GM18511 (cell line): ENCODE results near the gene CAPN10.

Experiments used
- ATAC-seq: cut with Tn5 transposase; IDR thresholded peaks from one replicate; pipeline ENCODE4 v1.9.1; 2021; ENCODE audit warnings: mild to moderate bottlenecking, moderate library complexity; ENCODE audit not compliant: unreplicated experiment

CAPN10 gene

GRCh38 chr2:240636563-240637115 lies 50.1 kb downstream of the CAPN10 start:
- ATAC-seq: no peak

GRCh38 chr2:240637116-240637900 lies 50.8 kb downstream of the CAPN10 start:
- no peak for ATAC-seq

- ATAC-seq: no peak
Measured at GRCh38 chr2:240637901-240638345, 51.4 kb downstream of the CAPN10 start.

GRCh38 chr2:240638512-240639160 lies 52.1 kb downstream of the CAPN10 start:
- no peak for ATAC-seq

- no peak for ATAC-seq
Measured at GRCh38 chr2:240639566-240639965, 53.0 kb downstream of the CAPN10 start.

- no peak for ATAC-seq
Measured at GRCh38 chr2:240640939-240641338, 54.4 kb downstream of the CAPN10 start.

- ATAC-seq: no peak
Measured at GRCh38 chr2:240642061-240642805, 55.7 kb downstream of the CAPN10 start.

GRCh38 chr2:240642806-240643092 lies 56.2 kb downstream of the CAPN10 start:
- no peak for ATAC-seq

- ATAC-seq: no peak
Measured at GRCh38 chr2:240643093-240643810, 56.7 kb downstream of the CAPN10 start.

GRCh38 chr2:240643811-240644150 lies 57.2 kb downstream of the CAPN10 start:
- ATAC-seq: no peak

GRCh38 chr2:240644171-240644651 lies 57.7 kb downstream of the CAPN10 start:
- no peak for ATAC-seq

GRCh38 chr2:240644859-240645301 lies 58.3 kb downstream of the CAPN10 start:
- ATAC-seq: no peak

- no peak for ATAC-seq
Measured at GRCh38 chr2:240645346-240645745, 58.8 kb downstream of the CAPN10 start.

GRCh38 chr2:240645801-240646175 lies 59.3 kb downstream of the CAPN10 start:
- no peak for ATAC-seq

GRCh38 chr2:240646176-240646899 lies 59.8 kb downstream of the CAPN10 start:
- ATAC-seq: no peak

GRCh38 chr2:240646900-240647502 lies 60.5 kb downstream of the CAPN10 start:
- no peak for ATAC-seq

GRCh38 chr2:240647503-240648154 lies 61.1 kb downstream of the CAPN10 start:
- no peak for ATAC-seq

GRCh38 chr2:240648155-240648649 lies 61.7 kb downstream of the CAPN10 start:
- no peak for ATAC-seq
